Heart right ventricle (tissue), 16 donors: Measurements from ENCODE around the gene NALCN. TPM values are rescaled to one million over a fixed set of nuclear protein-coding genes. Genes with fewer than 3 reads are reported as not detected.

Experiments
- ATAC-seq, 8 donors: fragments of 200-7000 bp; cut with Tn5 transposase; one replicate each; pipeline ENCODE4 v1.9.1; 2020; ENCODE audit warnings: mild to moderate bottlenecking in 8 of 8, moderate library complexity in 8 of 8, moderate number of reproducible peaks in 1 of 8
- DNase-seq, 2 donors: peaks; one replicate each; pipeline ENCODE4 v3.0.0-alpha.2; 2020
- H3K27ac ChIP-seq, 10 donors: fragments of 200-600 bp; sonication (generic) in 2 of 10; one replicate each; pipeline versions ENCODE4 v1.5.0 to v1.8.0; 2020 to 2022; ENCODE audit warnings: mild to moderate bottlenecking in 3 of 10
- H3K27me3 ChIP-seq, 7 donors: fragments of 200-600 bp; one replicate each; pipeline ENCODE4 v1.8.0; 2021 to 2022; ENCODE audit warnings: mild to moderate bottlenecking in 2 of 7
- H3K36me3 ChIP-seq, 9 donors: fragments of 200-600 bp; sonication (generic) in 1 of 9; one replicate each; pipeline versions ENCODE4 v1.5.0 to v1.8.0; 2020 to 2022; ENCODE audit warnings: mild to moderate bottlenecking in 2 of 9
- H3K4me1 ChIP-seq, 9 donors: fragments of 200-600 bp; sonication (generic) in 1 of 9; one replicate each; pipeline versions ENCODE4 v1.5.0 to v1.8.0; 2020 to 2022; ENCODE audit warnings: mild to moderate bottlenecking in 4 of 9
- H3K4me3 ChIP-seq, 10 donors: fragments of 200-600 bp; sonication (generic) in 2 of 10; one replicate each; pipeline versions ENCODE4 v1.5.0 to v1.8.0; 2020 to 2022; ENCODE audit warnings: mild to moderate bottlenecking in 7 of 10, moderate library complexity in 2 of 10
- H3K9me3 ChIP-seq, 11 donors: fragments of 200-600 bp in 10 of 11; sonication (generic) in 2 of 11; one replicate each; pipeline versions ENCODE4 v1.5.0 to v1.8.0; 2013 to 2022; ENCODE audit warnings: mild to moderate bottlenecking in 2 of 11, control low read depth in 1 of 11, moderate library complexity in 1 of 11
- WGBS, 2 donors: extraction: QIAGEN DNeasy Blood & Tissue Kit; methylation state at CpG; one replicate each; pipeline ENCODE4 v1.1.7; 2013; ENCODE audit warnings: inconsistent platforms in 1 of 2; 5-methylcytosine and 5-hydroxymethylcytosine counted together
- intact Hi-C, 10 donors: fragments of 100-400 bp; cut with DNase I; formaldehyde crosslinking; loops; one replicate each; pipeline versions ENCODE4 v1.11.1 to v1.14.2; 2022
- polyA plus RNA-seq, 2 donors: library from polyadenylated mRNA; stranded (reverse); fragments of 200-250 nt; gene quantifications; one replicate each; pipeline ENCODE4 v1.2.3, GENCODE V29; 2013
- total RNA-seq, 10 donors: library from RNA; stranded (reverse); fragmentation: NEBNext Ultra II Directional in 3 of 10; extraction: Animal tissue kit (Norgen Biotek cat#: 25700) in 3 of 10; gene quantifications; one replicate each; pipeline versions ENCODE4 v1.2.1 to v1.2.4, GENCODE V29; 2021 to 2023
- TF ChIP-seq, protein P1 (sequence below), 9 donors: fragments of 200-600 bp; sonication (generic) in 2 of 9; IDR thresholded peaks; one replicate each; pipeline versions ENCODE4 v1.5.0 to v1.8.0; 2021 to 2022; ENCODE audit warnings: antibody characterized with exemption in 9 of 9, mild to moderate bottlenecking in 5 of 9, moderate library complexity in 1 of 9
- donor health status: Arrhythmogenic right ventricular cardiomyopathy.
- donor health status: ischemic (EF 13 %, LVEDD 7.1; RV severe dilation, severe dysfunction).
- donor health status: healthy with polysubstance abuse.
- donor health status: DM: no; HTN: yes; CAD: no.
- donor health status: DM: no; HTN: no; CAD: no.
- donor health status: ischemic (EF 25% LVEDD 6.9; RV normal size, moderate dysfunction).
- donor health status: ischemic (EF 25% LVEDD 5.7; RV mildly dilated, moderate dysfunction).
- donor health status: healthy.
- donor health status: DM: yes; HTN: yes; CAD: no.
- donor health status: Ischemic cardiomyopathy.
- donor health status: ischemic (EF 35%, LVEDD 5.7; RV mildly dilated, moderate dysfunction).
- donor health status: nonischemic (EF 11% LVEDD 7.7; RV severe dilation, severe dysfunction).
- donor health status: DM: yes; HTN: yes; CAD: no.
- donor health status: PGD.
- donor health status: ischemic (EF 29% LVEDD 5.4; RV normal size, mild dysfunction).
- donor health status: nonischemic (EF 23%, LVEDD 6.1; RV moderate dilation, normal function).

The NALCN gene
- total and polyA plus RNA-seq, 12 donors = 0.01 to 9.3 (median 7.8) TPM

DNA sequence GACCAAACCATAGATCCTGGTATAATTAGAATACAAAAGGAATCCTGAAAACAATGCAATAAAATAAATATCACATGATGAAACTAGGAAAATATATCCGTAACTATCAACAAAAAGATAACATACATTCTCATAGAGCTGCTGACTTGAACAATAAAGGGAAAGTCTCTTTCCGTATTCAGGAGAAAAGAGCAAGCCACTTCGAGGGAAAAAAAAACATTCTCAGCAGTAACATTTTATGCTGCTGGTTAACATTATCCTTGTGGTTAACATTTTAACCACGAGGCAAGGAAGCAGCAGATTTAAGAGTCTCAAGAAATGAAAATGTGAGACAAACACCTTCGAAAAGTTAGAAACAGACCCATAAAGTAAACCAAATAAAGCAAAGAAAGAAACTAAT is 25.8 kb downstream of the NALCN start:
- ATAC-seq = no peak
- TF ChIP-seq, protein P1, sequence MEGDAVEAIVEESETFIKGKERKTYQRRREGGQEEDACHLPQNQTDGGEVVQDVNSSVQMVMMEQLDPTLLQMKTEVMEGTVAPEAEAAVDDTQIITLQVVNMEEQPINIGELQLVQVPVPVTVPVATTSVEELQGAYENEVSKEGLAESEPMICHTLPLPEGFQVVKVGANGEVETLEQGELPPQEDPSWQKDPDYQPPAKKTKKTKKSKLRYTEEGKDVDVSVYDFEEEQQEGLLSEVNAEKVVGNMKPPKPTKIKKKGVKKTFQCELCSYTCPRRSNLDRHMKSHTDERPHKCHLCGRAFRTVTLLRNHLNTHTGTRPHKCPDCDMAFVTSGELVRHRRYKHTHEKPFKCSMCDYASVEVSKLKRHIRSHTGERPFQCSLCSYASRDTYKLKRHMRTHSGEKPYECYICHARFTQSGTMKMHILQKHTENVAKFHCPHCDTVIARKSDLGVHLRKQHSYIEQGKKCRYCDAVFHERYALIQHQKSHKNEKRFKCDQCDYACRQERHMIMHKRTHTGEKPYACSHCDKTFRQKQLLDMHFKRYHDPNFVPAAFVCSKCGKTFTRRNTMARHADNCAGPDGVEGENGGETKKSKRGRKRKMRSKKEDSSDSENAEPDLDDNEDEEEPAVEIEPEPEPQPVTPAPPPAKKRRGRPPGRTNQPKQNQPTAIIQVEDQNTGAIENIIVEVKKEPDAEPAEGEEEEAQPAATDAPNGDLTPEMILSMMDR (IDR thresholded peaks at IDR 0.05) = no peak
- H3K4me3 ChIP-seq = no peak overlapping the region
- H3K4me1 ChIP-seq = no peaks in the 10 kb centered on the region
- intact Hi-C loops = no loop called here
- no peak for DNase-seq
- no peaks in the 10 kb centered on the region for H3K36me3 ChIP-seq
- H3K27me3 ChIP-seq = no peaks in the 10 kb centered on the region
- WGBS, 2 donors = 58 to 68% methylated on average over 5 of the region's 5 CpGs
- H3K27ac ChIP-seq = no peak overlapping the region
- no peaks in the 10 kb centered on the region for H3K9me3 ChIP-seq

DNA sequence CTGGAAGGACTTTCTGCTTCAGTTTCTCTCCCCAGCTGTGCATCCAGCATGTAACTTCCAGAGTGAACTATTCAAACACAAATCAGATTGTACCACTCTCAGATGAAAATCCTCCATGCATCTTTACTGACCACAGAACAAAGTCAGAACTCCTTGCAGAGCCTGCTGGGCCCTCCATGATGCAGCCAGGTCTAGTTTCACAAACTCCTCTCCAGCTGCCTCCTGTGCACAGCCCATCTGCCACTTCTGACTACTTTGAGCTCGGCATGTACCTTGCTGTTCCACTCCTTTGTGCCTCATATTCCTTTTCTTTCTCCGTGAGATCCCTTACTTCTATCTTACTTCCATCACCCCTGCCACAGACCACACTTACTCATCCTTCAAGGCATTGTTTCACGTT is 31.4 kb downstream of the NALCN start:
- Histone ChIP-seq H3K4me1 (no peaks in the 10 kb centered on the region), H3K4me3 (no peak overlapping the region), H3K27me3 (no peaks in the 10 kb centered on the region), H3K36me3 (no peaks in the 10 kb centered on the region), H3K9me3 (no peaks in the 10 kb centered on the region), H3K27ac (no peak overlapping the region)
- DNase-seq (no peak), ATAC-seq (no peak)
- intact Hi-C loops = no loop called here
- 57 to 65% methylated on average over 3 of the region's 3 CpGs for WGBS, 2 donors
- TF ChIP-seq, protein P1 (IDR thresholded peaks at IDR 0.05) = no peak

DNA sequence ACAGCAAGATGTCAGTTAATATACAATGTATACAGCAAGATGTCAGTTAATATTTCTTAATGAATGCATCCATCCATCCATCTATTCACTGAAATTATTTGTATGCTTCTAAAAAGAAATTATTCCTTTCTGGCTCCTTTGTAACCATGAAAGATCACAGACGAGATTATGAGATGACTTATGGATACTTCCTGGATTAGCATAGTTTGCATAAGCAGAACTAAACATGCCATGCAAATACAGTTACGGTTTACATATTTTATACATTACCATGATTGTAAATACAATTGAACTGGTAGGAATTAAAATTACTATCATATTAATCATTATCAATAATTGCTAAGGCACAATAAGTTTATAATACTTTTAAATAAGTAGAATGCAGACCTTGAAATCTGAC is 32.7 kb downstream of the NALCN start:
- DNase-seq (no peak), ATAC-seq (no peak)
- no peaks in the 10 kb centered on the region for H3K36me3 ChIP-seq
- WGBS, 2 donors = 65 to 76% methylated on average over 2 of the region's 2 CpGs
- intact Hi-C loops = no loop called here
- TF ChIP-seq, protein P1 (IDR thresholded peaks at IDR 0.05) = no peak
- no peak overlapping the region for H3K4me3 ChIP-seq
- no peak overlapping the region for H3K27ac ChIP-seq
- no peaks in the 10 kb centered on the region for H3K4me1 ChIP-seq
- no peaks in the 10 kb centered on the region for H3K27me3 ChIP-seq
- peaks cover 0 to 4% (median 0%) of the 10 kb centered on the region in 11 donors for H3K9me3 ChIP-seq

DNA sequence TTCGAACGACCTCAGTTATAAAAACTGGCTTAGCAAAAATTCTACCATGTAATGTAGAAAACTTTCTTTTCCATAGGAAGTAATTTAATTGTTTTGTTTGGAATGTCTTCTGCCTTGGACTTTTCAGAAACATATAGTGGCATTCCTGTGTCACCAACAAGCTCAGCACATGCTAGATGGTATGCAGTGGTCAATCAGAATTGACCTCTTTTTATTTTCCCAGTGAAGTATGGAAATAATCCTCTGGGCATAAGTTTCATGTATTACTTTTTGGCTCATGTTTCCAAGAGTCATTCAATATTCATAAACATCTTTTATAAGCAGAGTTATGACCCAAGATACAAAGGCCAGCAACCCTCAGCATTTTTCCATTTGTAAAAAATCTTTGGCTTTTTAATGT is 33.6 kb downstream of the NALCN start:
- Histone ChIP-seq H3K4me3 (no peak overlapping the region), H3K27ac (no peak overlapping the region), H3K4me1 (no peaks in the 10 kb centered on the region), H3K36me3 (no peaks in the 10 kb centered on the region), H3K9me3 (peaks cover 0 to 4% (median 0%) of the 10 kb centered on the region in 11 donors), H3K27me3 (no peaks in the 10 kb centered on the region)
- TF ChIP-seq, protein P1 (IDR thresholded peaks at IDR 0.05) = no peak
- no peak for ATAC-seq
- intact Hi-C loops = no loop called here
- DNase-seq = no peak
- WGBS, 2 donors = 79 to 81% methylated on average over 2 of the region's 2 CpGs
